Vagina (tissue), 2 donors: ENCODE measurements around the gene CTCFL.

Source experiments
- POLR2A ChIP-seq, 2 donors: fragments of 450-650 bp; IDR thresholded peaks; one replicate each; pipeline ENCODE4 v1.6.1; 2017; ENCODE audit warnings: antibody characterized with exemption in 2 of 2, mild to moderate bottlenecking in 2 of 2, moderate library complexity in 2 of 2
- TF ChIP-seq, protein P1 (sequence below), 3 experiments: fragments of 450-650 bp in 2 of 3; fragments of 200-600 bp in 1 of 3; sonication (generic) in 1 of 3; IDR thresholded peaks; one replicate each; pipeline ENCODE4 v1.5.1; 2017 to 2019; ENCODE audit warnings: antibody characterized with exemption in 3 of 3, mild to moderate bottlenecking in 2 of 3, moderate library complexity in 2 of 3

GRCh38 chr20:57471496-57472372, 53.2 kb downstream of the CTCFL start:
- TF ChIP-seq, protein P1, sequence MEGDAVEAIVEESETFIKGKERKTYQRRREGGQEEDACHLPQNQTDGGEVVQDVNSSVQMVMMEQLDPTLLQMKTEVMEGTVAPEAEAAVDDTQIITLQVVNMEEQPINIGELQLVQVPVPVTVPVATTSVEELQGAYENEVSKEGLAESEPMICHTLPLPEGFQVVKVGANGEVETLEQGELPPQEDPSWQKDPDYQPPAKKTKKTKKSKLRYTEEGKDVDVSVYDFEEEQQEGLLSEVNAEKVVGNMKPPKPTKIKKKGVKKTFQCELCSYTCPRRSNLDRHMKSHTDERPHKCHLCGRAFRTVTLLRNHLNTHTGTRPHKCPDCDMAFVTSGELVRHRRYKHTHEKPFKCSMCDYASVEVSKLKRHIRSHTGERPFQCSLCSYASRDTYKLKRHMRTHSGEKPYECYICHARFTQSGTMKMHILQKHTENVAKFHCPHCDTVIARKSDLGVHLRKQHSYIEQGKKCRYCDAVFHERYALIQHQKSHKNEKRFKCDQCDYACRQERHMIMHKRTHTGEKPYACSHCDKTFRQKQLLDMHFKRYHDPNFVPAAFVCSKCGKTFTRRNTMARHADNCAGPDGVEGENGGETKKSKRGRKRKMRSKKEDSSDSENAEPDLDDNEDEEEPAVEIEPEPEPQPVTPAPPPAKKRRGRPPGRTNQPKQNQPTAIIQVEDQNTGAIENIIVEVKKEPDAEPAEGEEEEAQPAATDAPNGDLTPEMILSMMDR (IDR thresholded peaks at IDR 0.05) = no peak
- TF ChIP-seq POLR2A (IDR thresholded peaks at IDR 0.05) = no peak
